GM23338 (cell line): ENCODE results near the gene EPC1.

ENCODE experiments used
- CREB1 ChIP-seq: fragments of 250-450 bp; sonication (Bioruptor Pico); IDR thresholded peaks from 2 replicates; pipeline ENCODE4 v1.5.0; 2020; ENCODE audit warnings: low read depth, mild to moderate bottlenecking, moderate library complexity
- CTCF ChIP-seq, 2 experiments: fragments of 200-600 bp in 1 of 2; sonication (generic) in 1 of 2; conservative IDR thresholded peaks; 2 replicates each; pipeline versions ENCODE4 v1.5.1 to v1.6.1; 2016 to 2017; ENCODE audit warnings: antibody characterized with exemption in 2 of 2, low read depth in 2 of 2, mild to moderate bottlenecking in 2 of 2, moderate library complexity in 1 of 2
- ETS1 ChIP-seq: IDR thresholded peaks from 2 replicates; pipeline ENCODE4 v1.6.1; 2016; ENCODE audit warnings: antibody characterized with exemption
- EZH2 ChIP-seq: fragments of 200-600 bp; sonication (generic); IDR thresholded peaks from one replicate; pipeline ENCODE4 v1.8.0; 2017; ENCODE audit warnings: antibody characterized with exemption, mild to moderate bottlenecking, low read depth; ENCODE audit not compliant: unreplicated experiment
- EZH2phosphoT487 ChIP-seq: fragments of 200-600 bp; sonication (generic); IDR thresholded peaks from one replicate; pipeline ENCODE4 v1.8.1; 2018; ENCODE audit warnings: antibody characterized with exemption; ENCODE audit not compliant: unreplicated experiment
- JUNB ChIP-seq: IDR thresholded peaks from one replicate; pipeline ENCODE4 v1.6.1; 2016; ENCODE audit warnings: antibody characterized with exemption; ENCODE audit not compliant: unreplicated experiment
- NANOG ChIP-seq: IDR thresholded peaks from 2 replicates; pipeline ENCODE4 v1.6.1; 2016; ENCODE audit warnings: antibody characterized with exemption, borderline replicate concordance
- POLR2AphosphoS5 ChIP-seq: IDR thresholded peaks from 2 replicates; pipeline ENCODE4 v1.6.1; 2016; ENCODE audit warnings: antibody characterized with exemption, low read depth
- REST ChIP-seq: IDR thresholded peaks from one replicate; pipeline ENCODE4 v1.6.1; 2018; ENCODE audit warnings: antibody characterized with exemption; ENCODE audit not compliant: unreplicated experiment
- STAT1 ChIP-seq: IDR thresholded peaks from one replicate; pipeline ENCODE4 v1.6.1; 2016; ENCODE audit warnings: antibody characterized with exemption; ENCODE audit not compliant: unreplicated experiment
- ZNF114 ChIP-seq: fragments of 250-450 bp; sonication (Bioruptor Pico); IDR thresholded peaks from 2 replicates; pipeline ENCODE4 v1.5.0; 2020; ENCODE audit warnings: mild to moderate bottlenecking, moderate library complexity
- ZNF331 ChIP-seq: fragments of 250-450 bp; sonication (Bioruptor Pico); IDR thresholded peaks from 2 replicates; pipeline ENCODE4 v1.5.0; 2020; ENCODE audit warnings: low read depth, mild to moderate bottlenecking, moderate library complexity

GRCh38 chr10:32338262-32338661 lies 8.7 kb downstream of the EPC1 start:
- TF ChIP-seq CTCF (conservative IDR thresholded peaks at IDR 0.05; ENCODE audit: low read depth in 2 of 2) (no peak), EZH2 (no peak), STAT1 (no peak), POLR2AphosphoS5 (no peak), ETS1 (no peak), REST (no peak), NANOG (no peak), EZH2phosphoT487 (no peak), JUNB (no peak), ZNF331 (CRISPR knock-in tag) (no peak), CREB1 (CRISPR knock-in tag) (no peak), ZNF114 (CRISPR knock-in tag) (no peak)
